GM12875 (cell line): ENCODE measurements around the gene KMT5C.

ENCODE experiments used
- H3K4me3 ChIP-seq: one replicate; pipeline ENCODE4 v1.5.1; 2011; ENCODE audit warnings: low read depth, low read length, control low read depth
- TF ChIP-seq, protein P1 (sequence below): IDR thresholded peaks from 2 replicates; pipeline ENCODE4 v1.5.1; 2011; ENCODE audit warnings: low read depth, mild to moderate bottlenecking, control low read depth, inconsistent platforms, low read length, moderate library complexity, borderline replicate concordance; ENCODE audit not compliant: insufficient read depth

Gene KMT5C

DNA sequence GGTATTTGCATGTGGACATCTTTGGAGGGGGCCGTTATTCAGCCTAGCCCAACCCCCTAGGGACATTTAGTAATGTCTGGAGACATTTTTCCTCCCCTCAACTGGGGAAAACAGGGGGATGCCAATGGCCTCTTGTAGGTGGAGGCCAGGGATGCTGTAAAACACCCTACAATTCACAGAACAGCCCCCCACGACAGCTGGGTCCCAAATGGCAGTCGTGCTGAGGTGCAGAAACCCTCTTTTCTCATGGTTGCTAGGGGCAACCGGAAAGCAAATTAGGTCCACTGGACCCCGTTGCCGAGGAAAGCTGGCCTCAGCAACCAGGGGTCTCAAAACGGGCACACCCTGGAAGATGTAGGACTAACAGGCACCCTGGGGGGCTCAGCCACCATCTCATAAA, 29.2 kb upstream of the KMT5C start:
- no peak overlapping the region for H3K4me3 ChIP-seq
- TF ChIP-seq, protein P1, sequence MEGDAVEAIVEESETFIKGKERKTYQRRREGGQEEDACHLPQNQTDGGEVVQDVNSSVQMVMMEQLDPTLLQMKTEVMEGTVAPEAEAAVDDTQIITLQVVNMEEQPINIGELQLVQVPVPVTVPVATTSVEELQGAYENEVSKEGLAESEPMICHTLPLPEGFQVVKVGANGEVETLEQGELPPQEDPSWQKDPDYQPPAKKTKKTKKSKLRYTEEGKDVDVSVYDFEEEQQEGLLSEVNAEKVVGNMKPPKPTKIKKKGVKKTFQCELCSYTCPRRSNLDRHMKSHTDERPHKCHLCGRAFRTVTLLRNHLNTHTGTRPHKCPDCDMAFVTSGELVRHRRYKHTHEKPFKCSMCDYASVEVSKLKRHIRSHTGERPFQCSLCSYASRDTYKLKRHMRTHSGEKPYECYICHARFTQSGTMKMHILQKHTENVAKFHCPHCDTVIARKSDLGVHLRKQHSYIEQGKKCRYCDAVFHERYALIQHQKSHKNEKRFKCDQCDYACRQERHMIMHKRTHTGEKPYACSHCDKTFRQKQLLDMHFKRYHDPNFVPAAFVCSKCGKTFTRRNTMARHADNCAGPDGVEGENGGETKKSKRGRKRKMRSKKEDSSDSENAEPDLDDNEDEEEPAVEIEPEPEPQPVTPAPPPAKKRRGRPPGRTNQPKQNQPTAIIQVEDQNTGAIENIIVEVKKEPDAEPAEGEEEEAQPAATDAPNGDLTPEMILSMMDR = no peak

DNA sequence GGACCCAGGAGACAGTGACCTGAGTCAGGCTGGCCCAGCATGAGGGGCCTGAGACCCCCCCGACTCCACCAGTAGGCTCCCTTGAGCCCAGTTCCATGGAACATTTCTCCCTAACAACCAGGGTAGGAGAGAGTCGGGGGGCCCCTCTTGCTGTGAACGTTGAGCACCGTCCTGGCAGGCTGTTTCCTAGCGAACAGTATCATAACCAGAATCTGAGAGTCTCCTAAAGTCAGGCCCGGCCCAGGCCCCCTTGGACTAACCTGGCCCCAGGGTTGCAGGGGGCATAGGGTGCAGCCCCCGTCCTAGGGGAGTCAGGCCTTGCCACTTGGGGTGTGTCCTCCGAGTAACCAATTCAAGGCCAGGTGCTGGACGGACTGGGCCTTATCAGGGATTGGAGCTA, 28.3 kb upstream of the KMT5C start:
- H3K4me3 ChIP-seq = no peak overlapping the region
- TF ChIP-seq, protein P1 = no peak

DNA sequence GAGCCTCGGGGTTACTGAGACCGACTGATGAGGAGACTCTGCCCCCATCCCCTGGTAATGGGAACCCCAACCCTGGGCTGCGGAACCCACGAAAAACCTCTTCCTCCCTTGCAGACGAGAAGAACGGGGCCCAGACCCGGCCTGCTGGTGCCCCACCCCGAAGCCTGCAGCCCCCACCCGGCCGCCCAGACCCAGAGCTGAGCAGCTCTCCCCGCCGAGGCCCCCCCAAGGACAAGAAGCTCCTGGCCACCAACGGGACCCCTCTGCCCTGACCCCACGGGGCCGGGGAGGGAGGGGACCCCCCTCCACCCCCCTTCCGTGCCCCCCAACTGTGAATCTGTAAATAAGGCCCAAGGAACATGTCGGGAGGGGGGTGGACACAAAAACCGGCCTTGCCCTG, 27.9 kb upstream of the KMT5C start:
- TF ChIP-seq, protein P1 = no peak
- H3K4me3 ChIP-seq = no peak overlapping the region

DNA sequence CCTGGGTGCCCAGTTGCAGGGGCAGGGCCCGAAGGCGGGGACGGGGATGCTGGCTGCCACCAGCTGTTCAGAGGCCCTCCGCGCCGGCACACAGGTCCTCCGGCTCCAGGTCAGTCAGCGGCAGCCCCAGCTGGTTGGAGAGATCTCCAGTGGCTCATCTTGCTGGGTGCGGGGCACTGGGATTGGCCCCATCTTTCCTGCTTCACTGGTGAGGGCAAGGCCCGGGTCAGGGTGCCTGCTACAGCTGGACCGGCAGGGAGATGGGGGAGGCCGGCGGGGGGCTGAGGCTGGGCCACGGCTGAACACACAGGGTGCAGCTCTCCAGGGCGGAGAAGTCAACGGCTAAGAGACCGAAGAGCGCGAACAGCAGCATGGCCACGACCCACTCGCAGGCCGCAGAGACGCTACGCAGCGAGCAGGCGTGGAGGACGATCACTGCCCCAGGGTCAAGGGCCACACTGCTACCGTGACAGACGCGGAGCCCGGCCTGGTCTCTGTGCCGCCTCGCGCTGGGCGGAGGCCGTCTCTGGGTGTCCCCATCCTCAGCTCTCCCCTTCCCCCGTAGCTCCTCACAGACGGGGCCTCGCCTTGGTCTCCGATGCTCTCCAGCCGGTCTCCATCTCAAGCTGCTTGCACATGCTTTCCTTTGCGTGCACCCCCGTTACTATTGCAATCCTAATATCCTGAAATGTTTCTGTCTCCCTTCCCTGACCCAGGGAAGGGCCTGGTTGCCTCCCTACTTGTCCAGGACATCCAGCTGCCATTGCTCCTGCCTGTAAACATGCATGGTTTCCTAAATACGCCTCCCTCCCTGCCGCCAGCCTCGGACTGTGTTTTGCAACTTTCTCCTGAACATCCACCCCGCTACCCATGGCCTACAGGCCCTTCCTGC, 26.8 kb upstream of the KMT5C start:
- TF ChIP-seq, protein P1 = no peak
- H3K4me3 ChIP-seq = no peak overlapping the region

DNA sequence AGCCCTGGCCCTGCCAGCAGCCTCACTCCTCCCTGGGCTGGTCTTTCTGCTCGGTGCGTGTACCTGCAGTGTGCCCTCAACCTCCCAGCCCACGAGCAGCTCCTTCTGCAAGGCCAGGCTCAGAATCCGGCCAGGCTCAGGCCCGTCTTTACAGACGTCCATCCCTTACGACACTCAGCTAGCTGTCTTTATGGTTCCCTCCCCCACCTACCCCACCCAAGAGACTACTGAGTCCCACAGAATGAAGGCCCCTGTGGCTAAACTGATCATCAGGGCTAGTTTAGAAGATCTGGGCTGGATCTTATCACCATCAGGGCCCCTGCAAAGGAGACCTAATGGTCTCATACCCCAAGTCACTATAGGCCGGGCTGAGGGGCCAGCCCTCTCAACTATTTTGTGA, 25.3 kb upstream of the KMT5C start:
- no peak overlapping the region for H3K4me3 ChIP-seq
- TF ChIP-seq, protein P1 = no peak

DNA sequence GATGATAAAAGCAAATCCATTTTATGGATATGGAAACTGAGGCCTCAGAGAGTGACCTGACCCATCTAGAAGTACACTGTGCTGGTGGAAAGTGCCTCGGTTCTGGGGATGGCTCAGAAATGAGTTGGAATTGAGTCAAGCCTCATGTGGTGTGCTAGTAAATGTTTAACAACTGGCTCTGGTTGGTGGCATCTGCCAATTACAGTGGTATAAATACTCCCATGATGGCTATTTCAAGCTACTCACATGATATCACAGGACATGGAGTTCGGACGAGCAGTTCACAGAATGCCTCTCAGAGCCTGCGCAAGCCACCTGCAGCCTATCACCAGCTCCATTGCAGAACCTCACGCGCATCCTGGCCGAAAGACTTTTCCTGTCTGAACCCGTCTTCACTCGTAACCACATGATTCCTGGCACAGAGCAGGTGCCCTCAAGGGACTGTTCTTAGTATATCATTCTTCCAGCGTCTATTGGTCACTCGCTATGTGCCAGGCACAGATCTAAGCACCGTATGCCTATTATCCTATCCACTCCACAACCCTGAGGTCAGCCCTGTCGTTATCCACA, 23.6 kb upstream of the KMT5C start:
- H3K4me3 ChIP-seq = no peak overlapping the region
- TF ChIP-seq, protein P1 = no peak

DNA sequence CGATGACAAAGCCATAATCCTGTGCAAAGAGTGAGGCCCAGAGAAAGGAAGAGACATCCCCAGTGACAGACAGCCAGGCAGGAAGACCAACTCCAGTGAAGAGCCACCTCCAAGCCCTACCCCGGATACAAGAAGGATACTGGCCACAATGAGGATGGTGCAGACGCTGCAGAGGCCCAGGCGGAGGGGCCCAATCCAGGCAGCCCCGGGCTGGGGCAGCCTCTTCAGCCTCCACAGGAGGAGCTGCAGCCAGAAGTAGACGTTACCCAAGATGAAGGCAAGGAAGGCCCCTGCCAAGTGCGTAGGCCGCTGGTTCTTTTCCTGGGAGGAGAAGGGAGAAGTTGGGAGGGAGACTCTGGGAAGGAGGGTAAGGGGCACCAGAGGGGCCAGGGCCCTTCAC, 23.0 kb upstream of the KMT5C start:
- TF ChIP-seq, protein P1 = no peak
- H3K4me3 ChIP-seq = no peak overlapping the region
